Measurements from ENCODE around the gene IRS2. TPM values are rescaled to one million over a fixed set of nuclear protein-coding genes. Genes with fewer than 3 reads are reported as not detected.

The IRS2 gene
- total and polyA plus RNA-seq, 2 of the 8 experiments (the other 6 are each of a cell fraction or from before 2014, with no cell fraction given) = 2.6 to 17.0 TPM

DNA sequence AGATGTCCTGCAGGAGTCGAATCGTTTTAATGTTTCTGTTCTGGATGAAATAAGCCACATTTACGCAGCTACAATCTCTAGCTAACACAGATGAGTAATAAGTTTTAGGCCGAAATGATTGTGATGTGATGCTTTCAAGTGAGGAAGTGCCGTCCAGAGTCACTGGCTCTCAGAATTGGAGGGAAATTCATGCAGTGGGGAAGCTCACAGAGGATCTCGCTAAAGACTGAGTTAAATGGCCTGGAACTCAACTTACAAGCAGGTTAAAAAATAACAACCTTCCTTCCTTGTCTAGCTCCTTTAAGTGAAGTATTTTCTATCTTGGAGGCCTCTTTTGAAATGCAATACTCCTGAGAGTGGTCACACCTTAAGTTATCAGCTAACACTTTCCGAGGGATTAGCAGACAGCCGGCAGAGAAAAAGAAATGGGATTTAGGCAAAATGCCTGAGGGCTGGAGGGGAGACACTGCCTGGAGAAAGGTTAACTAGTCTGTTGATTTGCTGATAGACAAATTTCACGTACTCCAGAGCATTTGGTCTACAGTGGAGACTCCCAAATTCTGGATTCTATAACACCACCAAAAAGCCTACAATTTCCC is 74.2 kb downstream of the IRS2 start (continued):
- TF ChIP-seq, protein P1, sequence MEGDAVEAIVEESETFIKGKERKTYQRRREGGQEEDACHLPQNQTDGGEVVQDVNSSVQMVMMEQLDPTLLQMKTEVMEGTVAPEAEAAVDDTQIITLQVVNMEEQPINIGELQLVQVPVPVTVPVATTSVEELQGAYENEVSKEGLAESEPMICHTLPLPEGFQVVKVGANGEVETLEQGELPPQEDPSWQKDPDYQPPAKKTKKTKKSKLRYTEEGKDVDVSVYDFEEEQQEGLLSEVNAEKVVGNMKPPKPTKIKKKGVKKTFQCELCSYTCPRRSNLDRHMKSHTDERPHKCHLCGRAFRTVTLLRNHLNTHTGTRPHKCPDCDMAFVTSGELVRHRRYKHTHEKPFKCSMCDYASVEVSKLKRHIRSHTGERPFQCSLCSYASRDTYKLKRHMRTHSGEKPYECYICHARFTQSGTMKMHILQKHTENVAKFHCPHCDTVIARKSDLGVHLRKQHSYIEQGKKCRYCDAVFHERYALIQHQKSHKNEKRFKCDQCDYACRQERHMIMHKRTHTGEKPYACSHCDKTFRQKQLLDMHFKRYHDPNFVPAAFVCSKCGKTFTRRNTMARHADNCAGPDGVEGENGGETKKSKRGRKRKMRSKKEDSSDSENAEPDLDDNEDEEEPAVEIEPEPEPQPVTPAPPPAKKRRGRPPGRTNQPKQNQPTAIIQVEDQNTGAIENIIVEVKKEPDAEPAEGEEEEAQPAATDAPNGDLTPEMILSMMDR (IDR thresholded peaks at IDR 0.05; ENCODE audit: control extremely low read depth in 1 of 3, insufficient read depth in 1 of 3, low read depth in 1 of 3, low read length in 3 of 3) = no peak
- TF ChIP-seq KDM1A (IDR thresholded peaks at IDR 0.05; ENCODE audit: borderline replicate concordance, low read length) (no peak), CEBPB (IDR thresholded peaks at IDR 0.05; ENCODE audit: low read depth, low read length) (no peak)

All from H1 (cell line).